ENCODE results near the gene CGB3.

CGB3 gene

GRCh38 chr19:48991873-48992580, 32.1 kb downstream of the CGB3 start:
- DNase-seq = peak; percentile 37
- Histone ChIP-seq H3K36me3 (replicated peaks; ENCODE audit: insufficient read depth, low read length) (no peaks in the 10 kb centered on the region), H3K4me3 (ENCODE audit: low read length) (peak overlapping the region; percentile 96), H3K9ac (ENCODE audit: low read length) (peak overlapping the region; percentile 75), H3K4me1 (ENCODE audit: low read length) (peaks cover 10% of the 10 kb centered on the region), H3K27me3 (replicated peaks; ENCODE audit: insufficient read depth, low read length) (no peaks in the 10 kb centered on the region), H3K9me3 (replicated peaks; ENCODE audit: insufficient read depth, low read length) (no peaks in the 10 kb centered on the region), H3K9me2 (replicated peaks; ENCODE audit: insufficient read depth, low read length) (no peaks in the 10 kb centered on the region), H3K79me2 (ENCODE audit: low read length) (peaks cover 63% of the 10 kb centered on the region), H3K4me2 (ENCODE audit: low read depth, low read length) (peak overlapping the region; percentile 62), H3K27ac (ENCODE audit: low read length) (peak overlapping the region; percentile 89; the same call in 1 of the 2 replicates), H3F3A (ENCODE audit: insufficient read depth, low read length) (no peaks in the 10 kb centered on the region), H2AFZ (ENCODE audit: low read length) (peak overlapping the region; percentile 69), H4K20me1 (ENCODE audit: insufficient read depth, low read length) (no peaks in the 10 kb centered on the region)
- no peak for TF ChIP-seq EZH2phosphoT487 (IDR thresholded peaks at IDR 0.05; ENCODE audit: low read length)
- TF ChIP-seq EZH2 (optimal IDR thresholded peaks at IDR 0.05; ENCODE audit: low read depth, low read length) = no peak
- no peak for TF ChIP-seq CTCF (IDR thresholded peaks at IDR 0.05; ENCODE audit: low read length)

GRCh38 chr19:48991011-48991609, 33.0 kb downstream of the CGB3 start:
- Histone ChIP-seq H3K79me2 (ENCODE audit: low read length) (peaks cover 54% of the 10 kb centered on the region), H2AFZ (ENCODE audit: low read length) (no peak overlapping the region), H3K4me1 (ENCODE audit: low read length) (peaks cover 10% of the 10 kb centered on the region), H3K9ac (ENCODE audit: low read length) (no peak overlapping the region), H4K20me1 (ENCODE audit: insufficient read depth, low read length) (no peaks in the 10 kb centered on the region), H3K9me3 (replicated peaks; ENCODE audit: insufficient read depth, low read length) (no peaks in the 10 kb centered on the region), H3F3A (ENCODE audit: insufficient read depth, low read length) (no peaks in the 10 kb centered on the region), H3K27ac (ENCODE audit: low read length) (no peak overlapping the region), H3K27me3 (replicated peaks; ENCODE audit: insufficient read depth, low read length) (no peaks in the 10 kb centered on the region), H3K36me3 (replicated peaks; ENCODE audit: insufficient read depth, low read length) (no peaks in the 10 kb centered on the region), H3K4me3 (ENCODE audit: low read length) (no peak overlapping the region), H3K9me2 (replicated peaks; ENCODE audit: insufficient read depth, low read length) (no peaks in the 10 kb centered on the region), H3K4me2 (ENCODE audit: low read depth, low read length) (no peak overlapping the region; the same call in 1 of the 2 replicates)
- no peak for TF ChIP-seq EZH2phosphoT487 (IDR thresholded peaks at IDR 0.05; ENCODE audit: low read length)
- TF ChIP-seq CTCF (IDR thresholded peaks at IDR 0.05; ENCODE audit: low read length) = no peak
- TF ChIP-seq EZH2 (optimal IDR thresholded peaks at IDR 0.05; ENCODE audit: low read depth, low read length) = no peak
- DNase-seq = no peak

GRCh38 chr19:48990400-48990799, 33.7 kb downstream of the CGB3 start:
- H3K79me2 ChIP-seq (ENCODE audit: low read length) = peaks cover 47% of the 10 kb centered on the region
- H3K4me1 ChIP-seq (ENCODE audit: low read length) = peaks cover 10% of the 10 kb centered on the region
- H3K4me2 ChIP-seq (ENCODE audit: low read depth, low read length) = no peak overlapping the region
- H3K36me3 ChIP-seq (replicated peaks; ENCODE audit: insufficient read depth, low read length) = no peaks in the 10 kb centered on the region
- no peak overlapping the region for H3K27ac ChIP-seq (ENCODE audit: low read length)
- no peak for DNase-seq
- no peak overlapping the region for H2AFZ ChIP-seq (ENCODE audit: low read length)
- TF ChIP-seq CTCF (IDR thresholded peaks at IDR 0.05; ENCODE audit: low read length) = no peak
- TF ChIP-seq EZH2 (optimal IDR thresholded peaks at IDR 0.05; ENCODE audit: low read depth, low read length) = no peak
- TF ChIP-seq EZH2phosphoT487 (IDR thresholded peaks at IDR 0.05; ENCODE audit: low read length) = no peak
- no peaks in the 10 kb centered on the region for H4K20me1 ChIP-seq (ENCODE audit: insufficient read depth, low read length)
- H3K4me3 ChIP-seq (ENCODE audit: low read length) = no peak overlapping the region
- H3K27me3 ChIP-seq (replicated peaks; ENCODE audit: insufficient read depth, low read length) = no peaks in the 10 kb centered on the region
- no peaks in the 10 kb centered on the region for H3F3A ChIP-seq (ENCODE audit: insufficient read depth, low read length)
- H3K9me3 ChIP-seq (replicated peaks; ENCODE audit: insufficient read depth, low read length) = no peaks in the 10 kb centered on the region
- H3K9me2 ChIP-seq (replicated peaks; ENCODE audit: insufficient read depth, low read length) = no peaks in the 10 kb centered on the region
- H3K9ac ChIP-seq (ENCODE audit: low read length) = no peak overlapping the region
